B cell (primary cell): Measurements from ENCODE around the gene DNAJC2. TPM values are rescaled to one million over a fixed set of nuclear protein-coding genes. Genes with fewer than 3 reads are reported as not detected.
A peak's percentile ranks its signal among the peaks of the same experiment; 100 is the strongest.

ENCODE experiments used
- ATAC-seq: fragments of 200-7000 bp; cut with Tn5 transposase; one replicate; pipeline ENCODE4 v1.10.0; 2021; ENCODE audit warnings: low read depth, mild to moderate bottlenecking, moderate number of reproducible peaks, moderate library complexity
- CTCF ChIA-PET: fragments of 350-600 bp; sonication (Branson Sonifier 250); formaldehyde crosslinking; loops from one replicate; lab custom pipeline; 2021; ENCODE audit warnings: antibody characterized with exemption, inconsistent platforms; lab: Charles Lee
- POLR2A ChIA-PET: fragments of 350-600 bp; sonication (Branson Sonifier 250); formaldehyde crosslinking; loops from one replicate; lab custom pipeline; 2021; ENCODE audit warnings: antibody characterized with exemption; lab: Charles Lee
- DNase-seq: peaks from one replicate; pipeline ENCODE4 v3.0.0; 2013
- H2AFZ ChIP-seq: 2 replicates; pipeline ENCODE4 v1.6.1; 2012; ENCODE audit warnings: mild to moderate bottlenecking, low read depth, low read length; ENCODE audit not compliant: insufficient read depth, poor library complexity, severe bottlenecking
- H3K27ac ChIP-seq, 2 donors: 1 replicate in 1 of 2; 2 replicates in 1 of 2; pipeline ENCODE4 v1.5.1; 2012 to 2013; ENCODE audit warnings: low read length in 2 of 2, mild to moderate bottlenecking in 2 of 2, moderate library complexity in 1 of 2
- H3K27me3 ChIP-seq, 4 experiments: fragments of 200-600 bp in 1 of 4; sonication (generic) in 1 of 4; replicated peaks in 1 of 4; 1 replicate in 2 of 4; 2 replicates in 2 of 4; pipeline versions ENCODE4 v1.6.1 to v1.7.0; 2013 to 2016; ENCODE audit warnings: low read length in 3 of 4, mild to moderate bottlenecking in 2 of 4, mixed read lengths in 1 of 4, moderate library complexity in 1 of 4; ENCODE audit not compliant: insufficient read depth in 4 of 4, control insufficient read depth in 3 of 4; ENCODE audit errors: control extremely low read depth in 1 of 4
- H3K36me3 ChIP-seq, 2 experiments: replicated peaks in 1 of 2; 1 replicate in 1 of 2; 2 replicates in 1 of 2; pipeline versions ENCODE4 v1.6.1 to v1.7.1; 2013; ENCODE audit warnings: low read length in 1 of 2; ENCODE audit not compliant: insufficient read depth in 2 of 2, control insufficient read depth in 1 of 2; ENCODE audit errors: control extremely low read depth in 1 of 2, extremely low read depth in 1 of 2
- H3K4me1 ChIP-seq, 2 donors: fragments of 200-600 bp in 1 of 2; sonication (generic) in 1 of 2; 1 replicate in 1 of 2; 2 replicates in 1 of 2; pipeline versions ENCODE4 v1.5.1 to v1.6.1; 2013 to 2017; ENCODE audit warnings: low read length in 2 of 2; ENCODE audit not compliant: control insufficient read depth in 2 of 2, insufficient read depth in 2 of 2
- H3K4me2 ChIP-seq: replicated peaks from 2 replicates; pipeline ENCODE3; 2012; ENCODE audit warnings: mild to moderate bottlenecking, low read depth, low read length; ENCODE audit not compliant: poor library complexity, severe bottlenecking
- H3K4me3 ChIP-seq, 5 experiments: fragments of 200-600 bp in 1 of 5; sonication (generic) in 1 of 5; 1 replicate in 3 of 5; 2 replicates in 2 of 5; pipeline versions ENCODE4 v1.5.1 to v1.7.0; 2011 to 2016; ENCODE audit warnings: low read length in 4 of 5, mild to moderate bottlenecking in 4 of 5, low read depth in 2 of 5, control low read depth in 1 of 5, moderate library complexity in 1 of 5; ENCODE audit not compliant: insufficient read depth in 1 of 5; ENCODE audit errors: control extremely low read depth in 1 of 5, extremely low read depth in 1 of 5
- H3K79me2 ChIP-seq: fragments of 200-600 bp; sonication (generic); one replicate; pipeline ENCODE4 v1.6.0; 2016; ENCODE audit warnings: low read length; ENCODE audit not compliant: control insufficient read depth, insufficient read depth
- H3K9ac ChIP-seq: fragments of 200-600 bp; sonication (generic); 2 replicates; pipeline ENCODE4 v1.6.1; 2017; ENCODE audit warnings: mild to moderate bottlenecking, low read length, moderate library complexity
- H3K9me3 ChIP-seq, 3 donors: one replicate each; pipeline versions ENCODE4 v1.6.1 to v1.7.1; 2013; ENCODE audit warnings: low read length in 2 of 3; ENCODE audit not compliant: control insufficient read depth in 2 of 3, insufficient read depth in 1 of 3; ENCODE audit errors: control extremely low read depth in 1 of 3
- H4K20me1 ChIP-seq: 2 replicates; pipeline ENCODE4 v1.6.0; 2012; ENCODE audit warnings: mild to moderate bottlenecking, low read length; ENCODE audit not compliant: insufficient read depth, control insufficient read depth, poor library complexity, severe bottlenecking
- H3K27ac Mint-ChIP-seq: one replicate; pipeline ENCODE4 v1.8.0; 2021; ENCODE audit warnings: mixed read lengths
- H3K27me3 Mint-ChIP-seq: one replicate; pipeline ENCODE4 v1.8.0; 2021; ENCODE audit warnings: mixed read lengths
- H3K4me1 Mint-ChIP-seq: one replicate; pipeline ENCODE4 v1.8.0; 2021; ENCODE audit warnings: mixed read lengths
- H3K4me3 Mint-ChIP-seq: one replicate; pipeline ENCODE4 v1.8.0; 2021; ENCODE audit warnings: mixed read lengths
- H3K9me3 Mint-ChIP-seq: one replicate; pipeline ENCODE4 v1.8.0; 2022; ENCODE audit warnings: mixed read lengths; ENCODE audit not compliant: insufficient read depth
- CTCF ChIP-seq: fragments of 200-600 bp; IDR thresholded peaks from one replicate; pipeline ENCODE4 v1.8.0; 2022; ENCODE audit warnings: antibody characterized with exemption, mild to moderate bottlenecking
- EZH2 ChIP-seq: IDR thresholded peaks from 2 replicates; pipeline ENCODE4 v1.6.1; 2012; ENCODE audit warnings: borderline replicate concordance, low read depth, mild to moderate bottlenecking, moderate library complexity, low read length; ENCODE audit not compliant: insufficient read depth, poor library complexity, severe bottlenecking
- WGBS: methylation state at CpG from one replicate; pipeline ENCODE4 v1.1.5; 2013; ENCODE audit warnings: missing lambda C conversion rate; ENCODE audit not compliant: insufficient coverage; 5-methylcytosine and 5-hydroxymethylcytosine counted together
- intact Hi-C: fragments of 100-400 bp; cut with micrococcal nuclease; formaldehyde crosslinking; loops from one replicate; pipeline ENCODE4 v1.10.0; 2022
- polyA plus RNA-seq: library from polyadenylated mRNA; depleted of rRNA; stranded (reverse); fragments of >200 nt; gene quantifications from 2 replicates; pipeline ENCODE4 v1.2.3, GENCODE V29; 2012
- total RNA-seq, 2 donors: library from RNA; stranded (reverse); fragments of 120-200 nt in 1 of 2; gene quantifications; 1 replicate in 1 of 2; 2 replicates in 1 of 2; pipeline versions ENCODE4 v1.2.3 to v1.2.4, GENCODE V29; 2013 to 2022

DNAJC2 gene
- total and polyA plus RNA-seq, 2 donors (not counting 1 experiment from before 2014, with no cell fraction given): 12.5 to 38.6 TPM

- peaks cover under 1 to 13% of the 10 kb centered on the region in 2 experiments for H3K36me3 ChIP-seq
- peak overlapping the region; percentile 91 for H2AFZ ChIP-seq
- Mint-ChIP-seq H3K27me3 (no peaks in the 10 kb centered on the region), H3K4me1 (peaks cover 60% of the 10 kb centered on the region), H3K9me3 (no peaks in the 10 kb centered on the region), H3K4me3 (peak overlapping the region; percentile 97), H3K27ac (no peak overlapping the region)
- DNase-seq (no peak), ATAC-seq (no peak)
- H3K4me2 ChIP-seq: no peak overlapping the region
- peaks cover 10% of the 10 kb centered on the region for H4K20me1 ChIP-seq
- H3K4me1 ChIP-seq: peaks cover 24 to 35% of the 10 kb centered on the region in 2 donors
- no peaks in the 10 kb centered on the region for H3K9me3 ChIP-seq
- H3K79me2 ChIP-seq: peaks cover 91% of the 10 kb centered on the region
- 100% methylated on average over 2 of the region's 5 CpGs for WGBS
- intact Hi-C loops: loop anchor here (5.0 to 10.0 kb wide), 3 partner anchors 199 to 858 kb away; partner anchors contain the start of genes FBXL13, NAPEPLD and ORC5
- ChIA-PET POLR2A (no interaction called here), CTCF (no interaction called here)
- no peak overlapping the region for H3K9ac ChIP-seq
- no peaks in the 10 kb centered on the region for H3K27me3 ChIP-seq
- no peak overlapping the region for H3K4me3 ChIP-seq
- TF ChIP-seq EZH2 (no peak), CTCF (no peak)
- H3K27ac ChIP-seq: no peak overlapping the region
Observed at GRCh38 chr7:103346396-103346795, 1.8 kb upstream of the DNAJC2 start.

- peak overlapping the region; percentile 76 to 93 (median 83) for H3K4me3 ChIP-seq
- peak overlapping the region; percentile 99 for H2AFZ ChIP-seq
- DNase-seq (no peak), ATAC-seq (peak; percentile 18)
- H3K4me2 ChIP-seq: peak overlapping the region; percentile 78
- CTCF ChIA-PET: no interaction called here
- H3K9ac ChIP-seq: peak overlapping the region; percentile 95
- no peaks in the 10 kb centered on the region for H3K27me3 ChIP-seq
- H3K36me3 ChIP-seq: peaks cover 4 to 23% of the 10 kb centered on the region in 2 experiments
- intact Hi-C loops: loop anchor here (1.0 to 10.0 kb wide), 2 partner anchors 47 to 861 kb away; partner anchors contain the start of genes ORC5 and PMPCB
- H3K4me3 Mint-ChIP-seq: peak overlapping the region; percentile 97
- H3K4me1 ChIP-seq: peaks cover 22 to 25% of the 10 kb centered on the region in 2 donors
- POLR2A ChIA-PET: no interaction called here
- H3K9me3 Mint-ChIP-seq: no peaks in the 10 kb centered on the region
- no peaks in the 10 kb centered on the region for H3K9me3 ChIP-seq
- 4% methylated on average over 17 of the region's 26 CpGs for WGBS
- H3K27ac ChIP-seq: peak overlapping the region; percentile 66 to 93
- peak overlapping the region; percentile 98 for H3K27ac Mint-ChIP-seq
- peaks cover 89% of the 10 kb centered on the region for H3K79me2 ChIP-seq
- peaks cover 52% of the 10 kb centered on the region for H3K4me1 Mint-ChIP-seq
- peaks cover 7% of the 10 kb centered on the region for H4K20me1 ChIP-seq
- TF ChIP-seq EZH2 (no peak), CTCF (no peak)
- H3K27me3 Mint-ChIP-seq: no peaks in the 10 kb centered on the region
Observed at GRCh38 chr7:103343758-103344452, 662 bp downstream of the DNAJC2 start.
